ENCODE data around the gene LTBP1. TPM values are rescaled to one million over a fixed set of nuclear protein-coding genes. Genes with fewer than 3 reads are reported as not detected.

The LTBP1 gene
- polyA plus RNA-seq, 5 donors = 37.7 to 59.9 (median 52.7) TPM

DNA sequence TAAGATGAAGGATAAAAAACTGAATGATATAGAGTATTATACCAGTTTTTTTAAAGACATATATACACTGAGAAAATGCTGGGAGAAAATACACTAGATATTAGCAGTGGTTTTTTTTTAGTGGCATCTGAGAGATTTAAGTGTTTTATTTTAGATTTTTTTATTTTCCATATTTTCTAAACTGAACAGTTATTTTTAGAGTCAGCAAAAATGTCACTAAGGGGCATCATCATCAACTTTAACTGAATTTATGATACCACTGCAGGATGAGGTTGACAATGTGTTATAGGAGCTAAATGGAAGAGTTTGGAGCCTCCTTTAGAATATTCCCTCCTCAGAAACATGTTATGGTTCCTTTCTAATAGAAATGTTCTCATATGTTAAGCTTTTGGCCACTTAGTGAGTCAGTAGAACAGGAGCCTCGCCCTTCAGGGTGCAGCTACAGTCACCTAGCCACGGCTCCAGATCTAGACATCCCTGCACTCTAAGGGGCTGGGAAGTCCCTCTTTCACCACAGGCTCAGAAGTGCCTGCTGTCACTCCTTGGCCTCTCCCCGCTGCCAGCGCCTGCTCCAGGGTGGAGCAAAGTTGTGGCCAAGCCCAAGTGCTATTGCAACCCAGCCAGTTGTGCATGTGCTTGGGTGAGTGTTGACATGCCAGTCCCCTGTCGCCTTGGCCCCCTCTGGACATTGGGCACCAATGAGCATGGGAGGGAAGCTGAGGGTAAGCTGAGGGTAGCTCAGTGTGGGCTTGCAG is 319.0 kb downstream of the LTBP1 start:
- DNase-seq = no peak

- DNase-seq = no peak
These were observed 319.7 kb downstream of the LTBP1 start for GRCh38 chr2:33266467-33266866.

DNA sequence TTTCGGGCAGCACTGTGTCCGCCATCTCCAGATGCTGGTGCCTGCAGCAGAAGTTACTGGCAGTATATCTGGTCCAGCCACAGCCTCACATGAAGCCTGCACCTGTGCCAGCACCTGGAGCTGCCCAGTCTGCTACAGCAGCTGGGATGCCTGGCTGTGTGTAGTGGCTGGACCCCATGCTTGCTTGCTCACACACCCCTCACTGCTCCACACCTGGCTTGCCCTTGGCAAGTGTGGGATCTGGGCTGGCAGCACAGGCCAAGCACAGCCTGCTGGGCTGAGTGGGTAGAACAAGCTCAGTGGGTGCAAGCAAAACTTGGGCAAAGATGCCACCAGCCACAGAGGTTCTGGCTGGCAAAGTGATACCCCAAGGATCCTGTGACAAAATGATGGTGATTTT is 320.3 kb downstream of the LTBP1 start:
- no peak for DNase-seq

DNA sequence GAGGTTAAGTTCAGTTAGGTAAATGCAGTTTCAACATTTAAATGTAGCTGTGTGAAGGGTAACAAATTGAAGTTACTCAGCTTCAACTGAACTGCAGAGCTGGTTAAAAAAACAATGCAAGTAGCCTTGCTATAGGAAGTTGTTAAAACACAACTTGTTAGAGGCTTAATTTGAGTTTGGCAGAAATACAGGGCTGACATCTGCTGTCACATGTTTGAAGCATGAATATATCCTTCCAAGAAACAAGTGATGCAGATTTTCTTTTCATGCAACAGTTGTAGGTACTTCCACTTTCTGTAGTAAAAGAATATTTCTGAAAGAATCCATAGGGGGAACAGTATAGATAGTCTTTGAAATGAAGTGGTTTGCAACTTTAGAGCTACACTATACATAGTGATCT is 321.0 kb downstream of the LTBP1 start:
- no peak for DNase-seq

GRCh38 chr2:33268246-33268831 is 321.6 kb downstream of the LTBP1 start:
- DNase-seq = no peak

DNA sequence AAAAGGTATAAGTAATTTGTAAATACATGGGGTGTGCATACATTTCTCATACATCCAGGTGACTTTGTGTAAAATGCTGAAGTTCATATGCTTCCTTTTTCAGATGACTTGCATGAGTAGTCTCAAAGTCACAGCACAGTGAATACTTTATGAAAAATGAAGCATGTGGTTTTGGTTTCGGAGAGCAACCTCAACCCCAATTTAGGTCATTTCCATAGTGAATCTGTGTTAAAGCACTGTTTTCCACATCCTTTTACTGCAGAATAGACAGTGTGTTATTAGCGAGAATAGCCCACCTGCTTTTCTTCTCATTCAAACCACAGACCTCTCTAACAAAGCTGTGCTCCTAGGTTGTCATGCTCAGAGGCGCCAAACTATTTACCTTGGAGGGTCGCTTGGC is 325.2 kb downstream of the LTBP1 start:
- DNase-seq = no peak

GRCh38 chr2:33273479-33273878 is 326.7 kb downstream of the LTBP1 start:
- no peak for DNase-seq

DNA sequence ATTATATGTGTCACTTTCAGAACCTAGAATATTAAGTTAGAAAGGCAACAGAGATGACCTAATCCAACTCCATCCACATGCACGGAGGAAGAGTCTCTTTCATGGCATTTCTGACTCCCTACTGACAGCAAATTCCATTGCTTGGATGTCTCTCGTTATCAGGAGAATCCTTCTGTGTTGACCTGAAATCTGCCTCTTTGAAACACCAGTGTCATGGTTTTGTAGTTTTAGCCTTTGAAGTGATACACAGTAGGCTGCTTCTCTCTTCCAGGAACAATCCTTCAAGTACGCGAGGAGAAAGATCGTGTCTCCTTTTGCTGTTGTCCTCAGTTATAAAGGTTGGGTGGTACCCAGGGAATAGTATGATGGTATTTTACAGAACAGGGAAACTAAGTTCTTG is 327.8 kb downstream of the LTBP1 start:
- no peak for DNase-seq

- no peak for DNase-seq
These were observed 329.1 kb downstream of the LTBP1 start for GRCh38 chr2:33275689-33276444.

- no peak for DNase-seq
These were observed 330.3 kb downstream of the LTBP1 start for GRCh38 chr2:33277002-33277426.

DNA sequence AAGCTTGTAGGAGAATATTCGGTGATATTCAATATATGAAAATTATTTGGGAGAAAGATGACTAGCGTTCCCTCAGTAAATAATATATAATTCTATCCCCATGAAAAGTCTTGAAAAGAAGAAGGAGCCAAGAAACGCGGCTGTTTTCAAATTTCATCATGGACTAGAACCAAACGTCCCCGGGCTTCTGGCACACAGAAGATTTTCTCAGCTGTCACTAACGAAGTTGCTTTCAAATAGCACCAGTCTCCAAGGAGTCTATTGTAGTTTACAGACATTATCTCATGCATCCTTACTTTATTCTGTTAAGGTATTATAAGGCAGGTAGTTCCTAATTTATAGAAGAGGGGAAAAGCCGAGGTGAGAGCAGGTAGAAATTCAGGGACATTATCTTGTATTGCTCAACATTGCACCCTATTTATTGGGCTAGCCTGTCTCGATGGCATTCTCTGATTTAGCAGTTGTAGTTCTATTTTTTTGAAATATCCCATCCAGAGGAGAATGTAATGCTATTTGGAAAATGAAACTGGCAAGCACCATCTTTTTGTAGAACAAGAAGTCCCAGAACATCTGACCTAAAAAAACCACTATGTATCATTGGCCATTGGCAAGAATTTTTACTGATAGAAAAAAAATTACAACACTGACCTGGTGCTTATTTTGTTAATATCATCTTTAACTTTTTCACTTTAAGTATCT is 331.6 kb downstream of the LTBP1 start:
- no peak for DNase-seq

DNA sequence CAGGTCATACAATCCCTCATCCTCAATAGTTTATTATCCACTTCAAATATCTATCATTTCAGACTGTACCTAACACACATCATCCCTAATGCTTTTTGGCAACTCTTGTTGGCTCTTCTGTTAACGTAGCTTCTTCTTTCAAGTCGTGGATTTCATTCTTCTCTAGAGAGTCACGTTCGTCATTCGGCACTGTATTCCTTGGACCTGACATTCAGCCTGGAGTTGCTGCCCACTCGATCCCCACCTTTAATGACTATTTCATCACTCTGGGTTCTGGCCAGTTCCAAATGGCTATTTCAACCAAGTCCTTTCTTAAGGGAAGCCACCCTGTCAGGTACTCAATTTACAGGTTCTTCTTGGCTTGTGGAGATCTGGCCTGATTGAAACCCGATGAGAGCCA is 337.5 kb downstream of the LTBP1 start:
- no peak for DNase-seq

GRCh38 chr2:33287507-33288005 is 340.8 kb downstream of the LTBP1 start:
- DNase-seq = no peak

GRCh38 chr2:33288011-33288410 is 341.3 kb downstream of the LTBP1 start:
- no peak for DNase-seq

DNA sequence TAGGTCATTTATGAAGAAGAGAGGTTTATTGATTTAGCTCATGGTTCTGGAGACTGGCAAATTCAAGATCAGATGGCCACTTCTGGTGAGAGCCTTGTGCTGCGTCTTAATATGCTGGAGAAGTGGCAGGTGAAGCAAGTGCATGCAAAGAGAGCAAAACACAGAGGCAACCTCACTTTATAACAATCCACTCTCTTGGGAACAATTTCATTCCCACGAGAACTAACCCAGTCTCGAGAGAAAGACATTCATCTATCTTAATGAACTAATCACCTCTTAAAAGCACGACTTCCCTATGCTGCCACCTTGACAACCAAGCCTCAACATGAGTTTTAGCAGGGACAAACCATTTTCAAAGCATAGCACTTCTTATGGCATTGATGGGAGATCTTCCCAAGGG is 343.2 kb downstream of the LTBP1 start:
- no peak for DNase-seq

DNA sequence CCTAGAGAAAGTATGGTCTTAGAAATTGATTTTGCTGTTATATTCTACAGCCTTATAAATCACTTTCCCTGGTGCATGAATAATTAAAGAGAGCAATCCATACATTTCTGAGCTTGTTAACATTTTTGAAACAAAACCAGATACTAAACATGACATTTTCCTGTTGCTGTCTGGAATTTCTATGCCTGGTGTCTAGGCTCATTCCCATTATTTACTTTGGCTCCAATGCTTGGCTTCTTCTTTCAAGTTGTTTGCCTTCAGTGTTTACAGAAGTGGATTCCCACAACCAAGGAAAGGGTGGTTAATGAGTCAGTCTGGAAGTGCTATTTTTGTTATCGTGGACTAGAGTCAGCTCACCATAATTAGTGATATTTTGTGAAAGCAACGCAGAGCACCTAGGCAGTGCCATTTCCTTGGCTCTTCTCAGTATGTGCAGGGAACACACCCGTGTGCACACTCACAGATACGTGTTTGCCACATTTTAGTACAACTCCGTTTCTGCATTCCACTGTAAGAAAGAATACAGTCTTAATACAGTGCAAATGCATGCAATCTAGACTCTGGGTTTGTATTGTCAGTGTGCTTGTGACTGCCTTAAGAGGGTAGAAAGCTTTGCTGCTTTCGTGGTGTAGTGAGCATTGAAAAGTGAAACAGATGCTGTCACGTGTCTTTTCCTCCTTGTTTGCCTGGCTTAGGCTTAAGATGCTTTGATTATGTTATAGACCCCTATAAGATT is 344.7 kb downstream of the LTBP1 start:
- DNase-seq = peak in 1 of 2 donors; percentile 20

- no peak for DNase-seq
These were observed 345.3 kb downstream of the LTBP1 start for GRCh38 chr2:33292063-33292462.

DNA sequence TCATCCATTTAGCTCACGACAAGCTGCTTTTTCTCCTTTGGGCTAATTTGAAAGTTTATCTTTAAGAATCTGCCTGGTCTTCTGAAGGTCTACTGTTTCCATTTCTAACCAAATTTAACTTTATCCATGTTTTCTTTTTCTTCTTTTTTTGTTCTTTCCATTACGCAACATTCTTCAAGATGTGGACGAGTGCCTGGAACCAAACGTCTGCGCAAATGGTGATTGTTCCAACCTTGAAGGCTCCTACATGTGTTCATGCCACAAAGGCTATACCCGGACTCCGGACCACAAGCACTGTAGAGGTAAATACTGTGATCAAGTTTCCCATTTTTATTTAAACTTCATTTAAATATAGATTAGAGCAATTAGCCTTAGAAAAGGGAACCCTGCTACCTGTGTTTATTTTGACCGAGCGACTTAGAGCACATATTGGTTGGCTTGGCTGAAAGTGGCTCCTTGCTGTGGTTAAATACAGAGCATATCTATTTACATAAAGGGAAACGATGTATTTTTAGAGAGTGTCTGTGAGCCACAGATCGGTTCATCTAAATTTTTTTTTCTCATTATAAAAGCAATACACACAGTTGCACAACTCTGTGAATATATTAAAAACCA is 346.3 kb downstream of the LTBP1 start:
- no peak for DNase-seq

GRCh38 chr2:33298233-33298632 is 351.5 kb downstream of the LTBP1 start:
- no peak for DNase-seq

DNA sequence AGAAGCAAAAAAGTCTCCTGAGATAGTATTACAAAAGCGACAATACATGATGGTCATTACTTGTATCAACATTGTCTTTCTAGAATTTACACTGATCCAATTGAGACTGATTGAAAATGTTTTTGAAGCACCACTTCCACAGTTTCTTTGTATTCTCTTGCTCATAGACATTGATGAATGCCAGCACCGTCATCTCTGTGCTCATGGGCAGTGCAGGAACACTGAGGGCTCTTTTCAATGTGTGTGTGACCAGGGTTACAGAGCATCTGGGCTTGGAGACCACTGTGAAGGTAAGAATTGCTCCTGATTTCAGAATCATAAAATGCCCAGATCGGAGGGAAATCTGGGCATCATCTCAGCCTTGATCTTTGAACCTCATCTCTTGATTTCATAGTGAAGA is 354.6 kb downstream of the LTBP1 start:
- DNase-seq = no peak

DNA sequence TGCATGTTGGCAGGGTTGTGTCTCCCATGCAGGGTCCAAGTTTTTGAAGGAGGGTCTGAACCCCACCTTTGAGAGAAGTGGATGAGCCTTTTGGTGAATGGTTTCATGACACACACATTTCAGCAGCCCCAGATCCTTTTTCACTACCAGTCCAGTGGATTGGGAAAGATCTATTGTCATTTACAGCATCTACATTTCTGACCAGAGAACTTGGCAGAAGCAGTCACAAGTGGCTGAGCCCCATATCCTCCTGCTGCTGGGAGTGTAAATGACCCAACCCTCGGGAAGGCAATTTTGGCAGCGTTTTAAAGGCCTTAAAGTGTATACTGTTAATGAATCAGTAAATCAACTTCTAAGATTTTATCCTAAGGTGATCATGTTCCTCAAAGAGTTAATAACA is 355.6 kb downstream of the LTBP1 start:
- no peak for DNase-seq

Data from right lung (tissue), 5 donors.